HG03469 (cell line): ENCODE measurements around the gene RNF150.

ENCODE experiments used
- ATAC-seq: cut with Tn5 transposase; IDR thresholded peaks from one replicate; pipeline ENCODE4 v1.9.1; 2021; ENCODE audit warnings: mild to moderate bottlenecking, moderate library complexity, moderate number of reproducible peaks; ENCODE audit not compliant: unreplicated experiment

The RNF150 gene

DNA sequence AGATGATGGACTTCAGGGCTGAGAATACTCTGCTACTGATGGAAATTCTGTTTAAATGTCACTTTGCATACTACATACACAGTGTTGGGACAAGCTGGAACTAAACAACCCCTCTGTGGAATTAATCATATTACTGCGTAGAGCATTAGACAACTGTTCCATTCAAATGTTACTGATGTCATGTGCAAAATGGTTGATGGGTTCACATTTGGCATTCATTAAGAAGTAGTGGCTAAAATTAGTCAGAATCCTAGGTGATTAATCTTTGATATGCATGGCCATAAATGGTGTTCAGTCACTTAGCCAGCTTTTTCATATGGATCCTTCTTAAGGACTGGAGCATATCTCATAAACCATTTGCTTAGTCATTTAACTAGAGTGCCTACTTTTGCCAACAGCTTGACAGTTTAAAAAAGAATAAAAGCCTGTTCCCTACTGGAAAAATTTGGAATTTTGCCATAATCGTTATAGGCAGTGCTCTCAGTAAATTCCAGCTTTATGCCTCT, 105.2 kb downstream of the RNF150 start:
- no peak for ATAC-seq

DNA sequence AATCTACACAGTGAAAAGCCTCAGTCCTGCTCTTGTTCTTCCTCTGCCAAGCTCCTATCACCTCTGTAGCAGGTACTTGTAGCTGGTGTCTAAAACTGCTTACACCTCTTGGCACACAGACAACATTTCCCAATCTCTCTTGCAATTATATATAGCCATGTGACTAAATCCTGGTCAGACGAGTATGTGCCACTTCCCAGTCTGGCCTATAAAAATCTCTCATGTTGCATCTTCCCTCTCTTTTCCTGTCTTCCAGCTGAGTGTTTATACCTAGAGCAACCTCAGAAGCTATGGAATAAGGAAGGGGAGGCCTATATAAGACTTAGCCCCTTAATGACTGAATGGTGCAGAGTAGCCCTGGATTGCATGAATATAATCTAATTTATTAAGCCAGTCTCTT, 105.8 kb downstream of the RNF150 start:
- ATAC-seq = no peak

DNA sequence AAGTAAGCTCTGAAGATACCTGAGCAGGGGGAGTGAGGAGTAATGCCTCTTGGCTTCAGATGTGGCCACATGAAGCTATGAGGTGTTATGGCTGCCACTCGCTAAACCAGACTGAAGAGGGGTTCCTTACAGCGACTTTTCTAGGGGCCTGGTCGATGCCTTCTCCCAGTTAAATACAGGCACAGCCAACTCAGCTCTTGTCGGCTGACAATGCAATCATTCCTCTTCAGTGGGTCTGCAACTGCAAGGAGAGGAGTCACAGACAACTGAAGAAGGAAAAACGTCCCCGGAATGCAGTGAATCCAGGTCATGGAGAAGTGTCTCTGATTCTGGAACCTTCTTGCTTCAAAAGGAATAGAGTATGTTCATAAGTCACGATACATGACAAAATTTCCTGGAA, 106.4 kb downstream of the RNF150 start:
- no peak for ATAC-seq

DNA sequence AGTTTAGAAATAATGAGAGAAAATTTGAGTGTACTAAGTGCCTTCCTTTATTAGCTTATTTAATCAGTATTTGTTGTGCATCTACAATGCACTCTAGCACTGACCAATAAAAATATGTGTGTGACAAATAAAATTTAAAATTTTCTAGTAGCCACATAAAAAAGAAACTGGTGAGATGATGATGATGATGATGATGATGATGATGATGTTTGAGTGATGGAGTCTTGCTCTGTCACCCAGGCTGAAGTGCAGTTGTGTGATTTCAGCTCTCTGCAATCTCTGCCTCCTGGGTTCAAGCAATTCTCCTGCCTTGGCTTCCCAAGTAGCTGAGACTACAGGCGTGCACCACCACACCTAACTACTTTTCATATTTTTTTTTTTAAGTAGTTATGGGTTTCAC, 110.2 kb downstream of the RNF150 start:
- no peak for ATAC-seq

DNA sequence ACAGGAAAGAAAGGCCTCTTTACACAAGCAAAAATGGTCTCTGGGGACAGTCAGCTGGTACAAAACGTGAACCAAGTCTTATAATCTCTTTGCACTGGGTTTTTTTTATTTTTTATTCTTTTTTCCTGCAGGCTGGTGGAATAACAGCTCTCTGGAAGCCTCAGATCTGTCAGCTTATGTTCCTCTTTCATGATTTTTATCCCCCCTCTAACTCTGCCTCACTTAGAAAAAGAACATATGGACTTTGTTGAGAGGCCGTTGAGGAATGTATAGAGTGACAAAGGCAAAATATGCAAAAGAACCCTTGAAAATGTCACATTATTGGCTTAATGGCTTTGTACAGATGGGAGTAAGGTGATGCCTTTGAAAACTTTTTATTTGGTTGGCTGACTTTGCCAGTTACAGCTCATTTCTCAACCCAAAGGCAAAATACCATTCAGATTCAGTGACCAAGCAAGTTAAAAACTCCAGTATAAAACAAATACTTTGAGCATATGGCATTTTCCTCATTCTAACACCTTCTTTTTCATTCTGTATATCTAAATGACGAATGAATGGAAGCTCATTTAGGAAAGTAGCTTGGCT, 111.1 kb downstream of the RNF150 start:
- no peak for ATAC-seq

DNA sequence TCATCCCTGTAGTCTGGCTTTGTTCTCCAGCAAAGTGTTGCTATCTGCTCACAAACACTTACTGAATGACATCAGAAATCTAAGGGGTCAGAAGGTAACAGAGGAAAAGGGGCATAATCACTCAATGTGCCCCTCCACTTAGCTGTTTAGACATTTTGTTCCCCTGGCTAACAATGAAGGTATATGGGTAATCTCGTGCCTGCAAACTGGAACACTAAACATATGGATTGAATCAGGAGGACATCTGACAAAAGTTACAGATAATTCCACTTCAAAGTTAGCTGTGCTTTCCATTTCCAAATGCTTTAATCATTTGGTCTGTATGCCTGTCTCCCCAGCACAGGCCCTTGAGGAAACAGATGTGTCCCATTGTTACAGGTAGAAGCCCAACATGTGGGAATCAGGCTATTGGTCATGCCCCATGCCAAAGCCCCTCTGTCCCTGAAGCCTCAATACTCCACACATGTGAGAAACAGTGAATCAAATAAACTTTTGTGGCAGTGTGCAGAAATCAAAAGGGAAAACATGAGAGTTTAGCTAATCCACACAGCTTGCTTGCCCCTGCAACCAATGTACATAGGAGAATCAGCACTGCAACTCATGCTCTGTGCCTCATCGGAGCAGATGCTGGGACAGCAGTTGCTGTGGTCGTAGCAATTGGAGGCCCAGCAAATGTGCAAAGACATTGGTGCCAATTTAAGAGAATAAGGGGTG, 111.7 kb downstream of the RNF150 start:
- ATAC-seq = no peak

DNA sequence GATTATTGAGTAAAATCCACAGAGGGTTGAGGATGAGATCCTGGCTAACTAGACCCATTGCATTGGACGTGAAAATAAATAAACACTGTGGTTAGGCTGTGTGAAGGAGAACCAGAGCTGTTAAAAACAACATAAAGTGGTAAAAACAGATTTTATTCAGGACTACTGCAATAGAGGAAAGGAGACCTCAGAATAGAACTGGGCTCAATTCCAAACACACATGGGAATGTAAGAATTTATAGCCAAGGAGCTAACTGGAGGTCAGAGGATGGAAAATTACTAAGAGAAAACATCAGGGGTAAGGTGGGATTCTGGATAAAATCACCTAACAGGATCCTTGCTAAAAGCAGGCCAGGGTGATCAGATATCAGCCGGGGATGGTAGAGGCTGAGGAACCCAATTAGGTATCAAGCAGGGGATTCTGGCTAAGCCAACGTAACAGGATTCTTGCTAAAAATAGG, 112.4 kb downstream of the RNF150 start:
- ATAC-seq = no peak

DNA sequence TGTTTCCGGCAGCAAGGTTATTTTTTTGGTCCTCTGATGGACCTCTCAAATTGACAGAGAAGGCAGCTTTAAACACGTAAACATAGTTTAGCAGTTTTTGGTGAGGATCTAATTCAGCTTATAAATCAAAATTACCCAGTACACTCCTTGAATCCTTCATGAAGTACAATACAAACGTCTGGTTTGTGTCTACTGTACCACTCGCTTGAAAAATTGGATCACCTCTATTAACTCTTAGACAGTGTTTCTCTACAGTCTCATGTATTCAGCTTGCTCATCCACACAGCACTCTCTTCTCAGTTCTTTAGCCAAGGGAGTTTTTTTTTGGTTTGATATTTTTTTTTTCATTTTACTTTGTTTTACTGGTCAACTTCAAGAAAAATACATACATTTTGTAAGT, 113.5 kb downstream of the RNF150 start:
- ATAC-seq = no peak

DNA sequence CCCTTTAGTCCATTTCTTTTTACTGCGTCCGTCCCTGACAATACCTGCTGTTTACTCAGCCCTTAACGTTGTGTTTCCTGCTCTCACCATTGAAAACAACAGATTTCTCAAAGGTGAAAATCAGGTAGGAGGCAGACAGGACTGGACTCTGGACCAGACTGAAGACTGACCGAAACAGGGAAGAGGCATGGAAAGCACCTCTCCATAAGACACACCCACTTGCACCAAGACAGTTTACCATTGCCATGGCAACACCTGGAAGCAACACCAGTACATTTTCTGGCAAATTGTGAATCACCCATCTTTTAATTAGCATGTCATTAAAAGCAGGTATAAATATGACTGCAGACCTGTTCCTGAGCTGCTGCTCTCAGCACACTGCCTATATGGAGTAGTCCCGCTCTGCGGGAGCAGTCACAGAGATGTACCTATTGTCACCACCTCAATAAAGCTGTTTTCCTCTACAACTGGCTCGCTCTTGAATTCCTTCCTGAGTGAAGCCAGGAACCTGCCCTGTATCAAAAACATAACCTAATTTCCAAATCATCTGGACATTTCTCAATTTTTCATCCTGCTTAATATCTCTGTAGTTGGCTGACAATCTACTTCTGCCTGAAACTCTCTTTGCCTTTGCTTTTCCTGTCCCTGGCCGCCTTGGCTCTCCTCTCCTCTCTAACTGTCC, 117.0 kb downstream of the RNF150 start:
- ATAC-seq = no peak

DNA sequence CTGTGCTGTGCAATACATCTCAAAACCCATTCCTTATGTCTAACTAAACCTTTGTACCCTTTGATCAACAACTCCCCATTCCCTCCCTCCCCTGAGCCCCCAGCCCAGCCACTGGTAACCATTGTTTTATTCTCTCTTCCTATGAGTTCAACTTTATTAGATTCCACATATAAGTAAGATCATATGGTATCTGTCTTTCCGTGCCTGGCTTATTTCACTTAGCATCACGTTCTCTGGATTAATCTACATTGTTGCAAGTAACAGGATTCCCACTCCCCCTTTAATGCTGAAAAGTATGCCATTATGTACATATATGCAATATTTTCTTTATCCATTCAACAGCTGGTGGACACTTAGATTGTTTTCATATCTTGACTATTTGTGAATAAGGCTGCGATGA, 119.4 kb downstream of the RNF150 start:
- no peak for ATAC-seq

DNA sequence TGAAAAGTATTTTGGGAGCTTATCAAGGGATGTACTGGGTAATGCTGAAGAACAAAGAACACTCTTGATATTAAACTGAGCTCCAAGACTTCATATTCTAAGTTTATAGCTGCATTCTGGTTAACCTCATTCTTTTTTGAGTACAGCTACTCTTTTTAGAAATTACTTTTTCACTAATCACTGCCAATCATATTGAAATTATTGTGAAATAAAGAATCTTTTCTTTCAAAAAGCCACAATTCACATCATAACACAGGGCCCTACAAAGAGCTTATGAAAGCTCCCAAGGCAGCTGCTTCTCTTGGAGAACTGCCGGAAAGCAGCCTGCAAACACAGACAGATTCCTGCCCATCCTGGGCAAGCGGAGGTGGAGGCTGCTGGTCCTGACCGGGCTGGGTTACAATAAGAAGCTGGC, 121.4 kb downstream of the RNF150 start:
- ATAC-seq = no peak

DNA sequence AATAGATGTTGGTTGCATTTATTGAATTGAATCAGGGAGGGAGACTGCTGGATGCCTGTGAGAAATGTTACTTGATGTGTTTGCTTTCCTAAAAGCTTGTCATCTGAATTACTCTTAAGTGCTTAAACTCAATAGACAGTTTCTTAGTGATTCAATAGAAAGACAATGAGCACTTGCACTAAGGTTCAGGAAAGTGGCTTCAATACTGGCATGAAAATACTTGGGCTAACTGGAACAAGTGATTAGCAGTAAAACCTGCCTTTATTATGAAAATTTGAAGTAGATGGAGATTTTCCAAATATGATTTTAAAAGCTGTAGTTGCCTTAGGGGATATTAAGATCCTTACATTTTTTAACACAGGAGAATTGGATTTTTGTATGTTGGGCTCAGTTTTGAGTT, 123.3 kb downstream of the RNF150 start:
- no peak for ATAC-seq

DNA sequence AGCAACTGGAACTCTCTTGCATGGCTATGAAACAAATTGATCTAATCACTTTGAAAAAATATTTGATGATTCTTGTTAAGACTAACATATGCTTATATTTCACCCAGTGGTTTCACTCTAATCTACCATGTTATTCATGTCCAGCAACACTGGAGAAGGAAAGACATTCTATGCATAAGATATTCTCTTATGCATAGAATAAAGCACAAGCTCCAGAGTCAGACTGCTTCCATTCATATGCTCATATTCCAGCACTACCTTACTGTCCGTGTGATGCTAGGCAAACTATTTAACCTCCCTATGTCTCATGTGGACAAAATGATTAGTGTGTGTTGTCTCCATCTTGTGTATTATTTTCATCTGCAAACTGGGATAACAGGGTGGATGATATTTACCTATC, 124.1 kb downstream of the RNF150 start:
- ATAC-seq = no peak

DNA sequence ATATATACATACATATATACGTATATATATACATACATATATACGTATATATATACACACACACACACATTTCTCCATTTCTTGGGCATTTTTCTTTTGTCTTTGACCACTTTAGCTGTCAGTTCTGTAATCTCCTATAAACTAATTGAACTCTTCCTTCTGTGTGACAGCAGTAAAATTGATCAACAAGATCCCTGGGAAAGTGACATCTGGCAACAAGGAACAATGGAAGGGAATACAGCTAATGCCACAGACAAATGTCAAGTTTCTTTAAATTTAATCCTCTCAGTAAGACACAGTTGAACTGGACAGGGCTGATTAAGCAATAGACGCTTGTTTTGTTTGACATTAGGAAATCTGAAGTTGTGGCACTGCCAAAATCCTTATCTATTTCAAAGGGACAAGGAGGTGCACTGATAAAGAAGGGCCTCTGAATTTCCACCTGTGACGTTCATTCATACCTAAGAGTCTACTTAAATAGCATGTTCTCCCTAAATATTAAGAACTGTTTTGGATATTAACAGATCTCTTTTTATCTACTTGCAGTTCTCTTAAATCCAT, 126.9 kb downstream of the RNF150 start:
- ATAC-seq = no peak

DNA sequence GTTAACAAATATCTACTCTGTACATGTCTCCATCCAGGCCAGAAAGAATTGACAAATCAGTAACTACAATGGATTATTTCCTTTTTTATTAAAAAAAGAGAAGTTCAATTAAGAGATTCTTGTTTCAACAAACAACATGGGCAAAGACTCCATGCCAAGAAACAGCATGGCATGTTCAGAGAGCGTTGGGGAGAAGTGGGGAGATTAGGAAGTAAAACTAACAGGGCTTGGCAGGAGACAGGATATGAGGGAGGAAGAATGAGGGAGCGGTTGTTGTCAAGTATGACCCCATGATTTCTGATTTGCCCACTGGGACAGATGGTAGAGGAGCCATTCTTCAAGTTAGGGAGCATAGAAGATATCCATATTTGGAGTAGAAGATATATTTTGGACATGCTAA, 128.4 kb downstream of the RNF150 start:
- no peak for ATAC-seq

DNA sequence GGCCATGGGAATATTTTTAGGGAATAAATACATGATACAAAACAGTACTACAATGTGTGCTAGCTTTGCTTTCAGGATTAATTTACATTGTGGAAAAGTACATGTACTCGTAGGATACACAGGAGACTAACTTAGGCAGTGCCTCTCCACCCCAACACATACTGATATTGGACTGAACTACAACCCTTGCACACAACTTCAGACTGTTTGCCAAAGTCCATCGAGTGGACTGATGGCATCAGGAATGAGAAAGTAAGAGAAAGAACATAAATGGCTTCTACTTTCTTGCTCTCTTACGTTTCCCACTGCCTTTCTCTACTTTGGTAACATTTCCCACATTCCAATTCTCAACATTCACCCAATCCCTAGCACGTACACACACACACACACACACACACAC, 130.1 kb downstream of the RNF150 start:
- ATAC-seq = no peak

DNA sequence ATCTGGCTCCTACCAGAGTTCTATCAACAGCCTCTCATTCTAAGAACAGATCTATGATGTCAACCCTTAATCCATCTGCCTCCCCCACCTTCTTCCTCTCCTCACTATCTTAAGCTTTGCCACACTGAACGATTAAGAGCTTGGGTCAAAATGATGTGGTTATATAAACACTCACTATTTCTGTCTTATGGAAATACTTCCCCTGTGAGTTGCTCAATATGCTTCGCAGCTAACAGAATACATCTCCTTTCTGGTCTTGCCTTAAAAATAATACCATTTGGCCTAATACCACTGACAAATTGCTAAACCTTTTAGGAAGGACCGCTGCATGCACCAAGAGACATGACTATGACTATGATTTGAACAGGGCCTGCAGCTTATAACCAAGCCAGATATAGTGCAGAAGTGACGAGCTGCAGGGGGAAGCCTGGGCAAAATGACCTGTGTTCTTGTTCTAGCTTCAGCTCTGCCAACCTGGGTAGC, 130.9 kb downstream of the RNF150 start:
- ATAC-seq = no peak

DNA sequence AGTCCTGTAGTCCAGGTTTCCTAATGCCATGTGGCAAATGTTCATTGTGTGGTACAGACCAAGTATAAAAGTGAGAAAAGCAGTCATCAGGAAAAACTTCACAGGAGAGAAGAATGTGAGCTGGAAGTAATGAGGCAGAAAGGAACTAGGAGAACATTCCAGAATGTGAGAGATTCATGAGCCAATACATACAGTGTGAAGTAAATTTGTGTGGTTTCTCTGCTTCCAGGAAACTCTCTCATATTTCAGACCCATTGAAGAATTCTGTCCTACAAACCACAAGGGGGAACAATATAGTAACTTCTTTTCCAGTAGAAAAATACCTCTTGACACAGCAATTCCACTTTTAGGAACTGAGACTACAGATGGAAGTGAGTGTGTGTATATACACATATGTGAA, 136.5 kb downstream of the RNF150 start:
- ATAC-seq = no peak

DNA sequence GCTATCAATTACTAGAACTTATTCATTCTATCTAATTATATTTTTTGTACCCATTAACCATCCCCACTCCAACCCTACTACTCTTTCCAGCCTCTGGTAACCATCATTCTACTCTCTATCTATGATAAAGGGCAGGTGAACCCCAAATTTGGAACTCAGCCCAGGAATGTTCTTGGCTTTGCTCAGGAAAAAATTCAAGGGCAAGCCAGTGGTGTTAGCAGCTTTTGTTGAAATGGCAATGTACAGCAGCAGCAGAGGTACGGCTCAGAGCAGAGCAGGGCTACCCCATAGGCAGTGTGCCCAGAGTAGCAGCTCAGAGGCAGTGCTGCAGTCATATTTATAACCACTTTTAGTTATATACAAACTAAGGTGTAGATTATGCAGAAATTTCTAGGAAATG, 138.2 kb downstream of the RNF150 start:
- no peak for ATAC-seq

DNA sequence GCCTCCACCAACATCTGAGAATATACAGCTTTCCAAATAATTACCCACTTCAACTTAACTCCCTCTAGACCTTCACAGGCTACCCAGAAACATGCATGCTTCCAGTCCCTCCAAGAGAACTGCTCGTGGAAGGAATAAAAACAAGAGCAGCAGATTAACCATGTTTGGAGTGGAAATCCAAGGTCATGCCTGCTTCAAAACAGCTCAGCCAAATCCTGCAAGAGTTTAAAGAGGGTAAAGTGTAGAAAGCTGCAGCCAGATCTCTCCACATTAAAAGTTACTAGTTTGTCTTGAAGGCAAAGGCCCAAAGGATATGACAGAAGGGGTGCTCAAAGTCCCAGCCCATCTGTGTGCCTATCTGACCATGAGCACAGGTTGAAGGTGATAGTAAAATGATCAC, 139.3 kb downstream of the RNF150 start:
- ATAC-seq = no peak

DNA sequence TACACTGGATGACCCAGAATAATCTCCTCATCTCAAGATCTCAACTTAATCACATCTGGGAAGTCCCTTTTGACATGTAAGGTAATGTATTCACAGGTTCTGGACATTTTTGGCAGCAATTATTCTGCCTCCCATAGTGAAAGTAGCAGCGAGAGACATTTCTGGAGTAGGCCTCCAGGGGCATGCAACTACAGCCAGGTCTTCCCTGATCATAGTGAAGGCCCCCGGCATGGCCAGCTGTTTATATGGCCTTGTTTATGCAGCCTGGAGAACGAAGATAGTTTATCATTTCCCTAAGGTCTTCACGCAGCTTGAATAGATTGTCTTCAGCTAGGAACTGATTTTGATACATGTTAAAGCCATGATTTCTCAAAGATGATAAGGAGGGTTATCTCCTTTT, 139.9 kb downstream of the RNF150 start:
- no peak for ATAC-seq

DNA sequence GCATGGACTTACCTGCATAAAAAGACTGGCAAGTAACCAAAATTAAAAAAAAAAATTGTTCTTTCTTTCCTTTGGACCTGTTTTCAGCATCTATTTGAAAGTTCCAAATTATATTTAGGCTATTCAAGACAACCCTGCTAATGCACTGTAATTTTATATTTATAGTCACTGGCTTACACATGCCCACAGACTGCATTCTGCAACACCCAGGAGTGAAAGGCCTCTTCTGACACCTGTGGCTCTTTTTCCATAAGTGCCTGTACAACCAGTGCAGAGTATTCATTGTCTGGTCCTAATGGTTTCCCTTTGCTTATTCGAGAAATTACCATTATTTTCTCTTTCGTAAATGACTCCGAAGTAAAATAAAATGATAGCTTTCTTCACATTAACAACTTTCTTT, 143.3 kb downstream of the RNF150 start:
- ATAC-seq = no peak
